ENCODE results near the gene SPATA32. TPM values are rescaled to one million over a fixed set of nuclear protein-coding genes. Genes with fewer than 3 reads are reported as not detected.

Gene SPATA32
- total and polyA plus RNA-seq, 12 donors: 0.06 to 0.11 TPM; not detected in 10

DNA sequence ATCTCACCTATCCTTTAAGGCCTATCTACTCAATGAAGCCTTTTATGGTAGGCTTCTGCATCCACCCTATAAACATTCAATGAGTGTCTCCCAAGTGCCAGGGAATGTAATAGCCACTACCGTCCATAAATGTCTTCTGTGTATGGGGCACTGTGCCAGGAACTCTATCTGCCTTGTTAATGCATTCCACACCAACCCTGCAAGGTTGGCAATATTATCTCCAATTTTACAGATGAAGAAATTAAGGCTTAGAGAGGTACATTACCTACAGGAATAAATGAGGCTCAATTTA is 34.9 kb upstream of the SPATA32 start:
- Histone ChIP-seq H3K36me3 (replicated peaks in 1 of 2) (no peaks in the 10 kb centered on the region), H3K27me3 (no peaks in the 10 kb centered on the region), H3K4me1 (replicated peaks in 1 of 2) (peaks cover 26 to 81% of the 10 kb centered on the region in 2 donors), H3K27ac (peak overlapping the region in 1 of 5 donors; percentile 1), H3K4me3 (no peak overlapping the region), H3K9me3 (replicated peaks in 1 of 3) (no peaks in the 10 kb centered on the region)
- DNase-seq: no peak
- intact Hi-C loops (cut with DNase I): no loop called here
- WGBS, 4 donors: 39 to 57% (median 49%) methylated on average over 1 of the region's 1 CpG
- TF ChIP-seq, protein P1, sequence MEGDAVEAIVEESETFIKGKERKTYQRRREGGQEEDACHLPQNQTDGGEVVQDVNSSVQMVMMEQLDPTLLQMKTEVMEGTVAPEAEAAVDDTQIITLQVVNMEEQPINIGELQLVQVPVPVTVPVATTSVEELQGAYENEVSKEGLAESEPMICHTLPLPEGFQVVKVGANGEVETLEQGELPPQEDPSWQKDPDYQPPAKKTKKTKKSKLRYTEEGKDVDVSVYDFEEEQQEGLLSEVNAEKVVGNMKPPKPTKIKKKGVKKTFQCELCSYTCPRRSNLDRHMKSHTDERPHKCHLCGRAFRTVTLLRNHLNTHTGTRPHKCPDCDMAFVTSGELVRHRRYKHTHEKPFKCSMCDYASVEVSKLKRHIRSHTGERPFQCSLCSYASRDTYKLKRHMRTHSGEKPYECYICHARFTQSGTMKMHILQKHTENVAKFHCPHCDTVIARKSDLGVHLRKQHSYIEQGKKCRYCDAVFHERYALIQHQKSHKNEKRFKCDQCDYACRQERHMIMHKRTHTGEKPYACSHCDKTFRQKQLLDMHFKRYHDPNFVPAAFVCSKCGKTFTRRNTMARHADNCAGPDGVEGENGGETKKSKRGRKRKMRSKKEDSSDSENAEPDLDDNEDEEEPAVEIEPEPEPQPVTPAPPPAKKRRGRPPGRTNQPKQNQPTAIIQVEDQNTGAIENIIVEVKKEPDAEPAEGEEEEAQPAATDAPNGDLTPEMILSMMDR (IDR thresholded peaks at IDR 0.05): no peak
- no peak for TF ChIP-seq POLR2A (IDR thresholded peaks at IDR 0.05)

- peak overlapping the region in 2 of 5 donors; percentile 1 to 51 for H3K27ac ChIP-seq
- H3K4me1 ChIP-seq (replicated peaks in 1 of 2): peaks cover 26 to 87% of the 10 kb centered on the region in 2 donors
- WGBS, 4 donors: 76 to 90% (median 84%) methylated on average over 6 to 7 of the region's 7 CpGs
Measured at GRCh38 chr17:45296003-45296832, 34.3 kb upstream of the SPATA32 start.

DNA sequence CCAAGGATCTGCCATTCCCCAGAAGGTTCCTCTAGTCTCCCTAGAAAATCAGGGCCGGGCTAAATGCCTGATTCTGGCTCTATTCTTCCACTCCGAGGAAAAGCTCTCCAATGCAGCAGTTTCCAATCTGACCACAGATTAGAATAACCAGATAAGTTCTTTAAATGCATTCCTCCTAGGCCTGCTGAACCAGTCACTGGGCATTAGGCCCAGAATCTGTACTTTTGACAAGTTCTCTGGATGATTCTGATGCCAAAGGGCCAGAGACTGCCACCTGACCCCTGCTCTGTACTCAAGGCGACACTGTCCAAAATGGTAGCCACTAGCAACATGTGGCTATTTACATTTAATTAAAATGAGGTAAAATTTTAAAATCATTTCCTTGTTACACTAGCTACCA is 32.6 kb upstream of the SPATA32 start:
- peak; percentile 62 to 86 (median 75) for DNase-seq
- Histone ChIP-seq H3K9me3 (replicated peaks in 1 of 3) (no peaks in the 10 kb centered on the region), H3K27ac (peak overlapping the region; percentile 64 to 90 (median 80)), H3K4me1 (replicated peaks in 1 of 2) (peaks cover 38 to 97% of the 10 kb centered on the region in 2 donors), H3K27me3 (no peaks in the 10 kb centered on the region), H3K36me3 (replicated peaks in 1 of 2) (no peaks in the 10 kb centered on the region), H3K4me3 (no peak overlapping the region)
- 13 to 23% (median 18%) methylated on average over 3 of the region's 3 CpGs for WGBS, 4 donors
- TF ChIP-seq, protein P1 (IDR thresholded peaks at IDR 0.05): no peak
- peak in 1 of 2 donors; percentile 57 for TF ChIP-seq POLR2A (IDR thresholded peaks at IDR 0.05)
- intact Hi-C loops (cut with DNase I): no loop called here

More at GRCh38 chr17:45296003-45296832, 34.3 kb upstream of the SPATA32 start:
- H3K4me3 ChIP-seq: no peak overlapping the region
- no peak for TF ChIP-seq POLR2A (IDR thresholded peaks at IDR 0.05)
- TF ChIP-seq, protein P1 (IDR thresholded peaks at IDR 0.05): no peak
- H3K27me3 ChIP-seq: no peaks in the 10 kb centered on the region
- no peaks in the 10 kb centered on the region for H3K9me3 ChIP-seq (replicated peaks in 1 of 3)
- no peak for DNase-seq
- no peaks in the 10 kb centered on the region for H3K36me3 ChIP-seq (replicated peaks in 1 of 2)
- intact Hi-C loops (cut with DNase I): no loop called here

- H3K27ac ChIP-seq: peak overlapping the region; percentile 64 to 90 (median 80)
- WGBS, 4 donors: 25 to 31% (median 30%) methylated on average over 7 to 10 of the region's 10 CpGs
- peak; percentile 89 to 98 (median 98) for DNase-seq
- H3K4me3 ChIP-seq: no peak overlapping the region
- peaks cover 0 to 6% of the 10 kb centered on the region in 2 donors for H3K36me3 ChIP-seq (replicated peaks in 1 of 2)
- no peaks in the 10 kb centered on the region for H3K27me3 ChIP-seq
- H3K4me1 ChIP-seq (replicated peaks in 1 of 2): peaks cover 38 to 89% of the 10 kb centered on the region in 2 donors
- TF ChIP-seq, protein P1 (IDR thresholded peaks at IDR 0.05): peak in 1 of 6 experiments; percentile 10
- TF ChIP-seq POLR2A (IDR thresholded peaks at IDR 0.05): no peak
- no peaks in the 10 kb centered on the region for H3K9me3 ChIP-seq (replicated peaks in 1 of 3)
- intact Hi-C loops (cut with DNase I): no loop called here
Measured at GRCh38 chr17:45293413-45294211, 31.7 kb upstream of the SPATA32 start.
